HG02798 (cell line): ENCODE measurements around the gene NECTIN2.
"Not testable (repeated sequence)": the region's sequence is repeated elsewhere in the genome, so short reads cannot be mapped to it uniquely, and the experiment has no call there.

Experiments
- ATAC-seq: cut with Tn5 transposase; IDR thresholded peaks from one replicate; pipeline ENCODE4 v1.9.1; 2021; ENCODE audit warnings: mild to moderate bottlenecking; ENCODE audit not compliant: unreplicated experiment, poor library complexity

The NECTIN2 gene

GRCh38 chr19:44816301-44816700, 29.8 kb upstream of the NECTIN2 start:
- no peak for ATAC-seq

- no peak for ATAC-seq
Measured at GRCh38 chr19:44817725-44818465, 28.2 kb upstream of the NECTIN2 start.

- no peak for ATAC-seq
Measured at GRCh38 chr19:44818466-44819031, 27.5 kb upstream of the NECTIN2 start.

GRCh38 chr19:44819246-44819832, 26.8 kb upstream of the NECTIN2 start:
- no peak for ATAC-seq

- ATAC-seq, result no peak
Measured at GRCh38 chr19:44820648-44821609, 25.2 kb upstream of the NECTIN2 start.

DNA sequence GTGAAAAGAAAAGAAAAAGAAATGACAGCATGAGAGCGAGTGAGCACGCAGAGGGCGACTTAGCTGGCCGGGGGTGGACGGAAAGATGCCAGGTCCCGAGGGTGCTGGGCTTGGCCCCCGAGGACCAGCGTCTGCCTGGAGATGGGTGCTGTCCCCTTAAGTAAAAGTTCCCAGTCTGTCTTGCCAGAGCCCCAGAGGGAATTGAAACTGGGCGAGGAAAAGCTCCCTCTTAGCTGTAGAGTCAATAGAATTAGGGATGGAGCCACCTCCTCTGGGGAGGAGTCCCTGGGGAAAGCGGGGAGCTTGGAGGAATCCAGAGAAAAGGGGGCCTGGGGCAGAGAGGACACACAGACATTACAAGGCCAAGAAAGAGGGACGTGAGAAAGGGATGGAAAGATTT, 23.9 kb upstream of the NECTIN2 start:
- ATAC-seq, result no peak

- ATAC-seq, result no peak
Measured at GRCh38 chr19:44822670-44823372, 23.3 kb upstream of the NECTIN2 start.

DNA sequence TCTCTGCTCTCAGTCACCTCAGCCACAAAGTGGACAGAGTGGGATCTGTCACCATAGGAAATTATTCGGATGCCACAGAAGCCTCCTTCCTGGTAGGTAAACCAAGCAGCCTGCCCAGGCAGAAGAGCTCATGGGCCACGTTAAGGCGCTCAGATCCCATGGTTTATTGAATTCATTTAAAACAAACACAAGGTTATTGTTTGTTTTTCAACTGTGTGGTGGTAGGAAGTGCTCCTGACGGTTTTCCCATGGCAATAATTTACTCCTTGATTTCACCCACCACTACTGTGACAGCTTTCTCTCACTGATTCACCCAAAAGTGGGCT, 22.8 kb upstream of the NECTIN2 start:
- ATAC-seq, result no peak

GRCh38 chr19:44824761-44825160, 21.3 kb upstream of the NECTIN2 start:
- ATAC-seq, result no peak

GRCh38 chr19:44832875-44833274, 13.2 kb upstream of the NECTIN2 start:
- not testable (repeated sequence) for ATAC-seq

GRCh38 chr19:44834399-44834798, 11.7 kb upstream of the NECTIN2 start:
- ATAC-seq, result not testable (repeated sequence)

DNA sequence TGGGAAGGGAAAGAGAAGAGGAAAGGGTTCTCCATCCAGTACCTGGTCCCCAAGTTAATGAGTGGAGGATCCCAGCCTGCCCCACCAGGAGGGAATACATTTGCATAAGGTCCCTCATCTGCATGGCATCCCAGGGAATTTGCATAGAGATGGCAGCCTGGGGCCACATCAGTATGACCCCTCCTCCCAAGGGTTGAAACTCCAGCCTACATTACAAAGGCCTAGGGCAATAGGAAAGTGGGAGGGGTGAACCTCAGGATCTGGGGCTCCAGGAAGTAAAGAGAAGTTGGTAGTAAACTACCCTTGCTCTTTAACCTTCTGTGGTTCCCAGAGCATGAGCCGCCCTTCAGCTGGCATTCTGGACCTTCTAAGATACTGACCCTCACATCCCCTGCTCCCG, 6.8 kb upstream of the NECTIN2 start:
- no peak for ATAC-seq

DNA sequence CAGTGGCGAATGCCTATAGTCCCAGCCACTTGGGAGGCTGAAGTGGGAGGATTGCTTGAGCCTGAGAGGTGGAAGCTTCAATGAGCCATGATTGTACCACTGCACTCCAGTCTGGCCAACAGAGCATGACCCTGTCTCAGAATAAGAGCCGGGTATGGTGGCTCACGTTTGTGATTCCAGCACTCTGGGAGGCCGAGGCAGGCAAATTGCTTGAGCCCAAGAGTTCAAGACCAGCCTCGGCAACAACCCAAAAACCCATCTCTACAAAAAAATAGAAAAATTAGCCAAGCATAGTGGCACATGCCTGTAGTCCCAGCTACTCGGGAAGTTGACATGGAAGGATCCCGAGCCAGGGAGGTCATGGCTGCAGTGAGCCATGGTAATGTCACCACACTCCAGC, 5.3 kb upstream of the NECTIN2 start:
- no peak for ATAC-seq

DNA sequence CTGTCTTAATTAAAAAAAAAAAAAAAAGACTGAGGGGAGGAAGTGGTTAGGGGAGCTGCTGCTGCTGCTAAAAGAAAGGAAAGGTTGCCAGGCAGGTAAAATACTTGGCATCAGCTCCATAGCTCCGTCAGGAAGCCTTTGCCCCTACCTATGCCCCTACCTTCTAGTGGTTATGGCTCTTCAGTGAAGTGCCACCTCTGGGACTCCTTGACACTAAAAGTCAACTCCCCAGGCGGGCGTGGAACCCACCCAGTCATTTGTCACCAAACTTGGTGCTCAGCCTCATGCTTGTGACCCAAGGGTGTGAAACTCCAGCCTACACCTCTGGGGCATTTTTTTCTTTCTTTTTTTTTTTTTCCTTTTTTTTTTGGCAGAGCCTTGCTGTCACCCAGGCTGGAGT, 4.9 kb upstream of the NECTIN2 start:
- no peak for ATAC-seq

DNA sequence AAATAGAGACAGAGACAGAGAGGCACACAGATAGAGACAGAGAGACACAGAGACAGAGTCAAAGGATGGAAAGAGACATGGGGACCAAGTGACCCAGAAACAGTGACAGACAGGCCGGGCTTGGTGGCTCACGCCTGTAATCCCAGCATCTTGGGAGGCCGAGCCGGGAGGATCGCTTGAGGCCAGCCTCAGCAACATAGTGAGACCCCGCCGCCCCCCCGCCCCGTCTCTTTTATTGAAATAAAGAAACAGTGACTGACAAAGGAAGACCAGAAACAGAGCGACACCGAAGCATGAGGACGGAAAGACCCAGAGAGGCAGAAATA, 848 bp upstream of the NECTIN2 start:
- ATAC-seq, result no peak

GRCh38 chr19:44846455-44847143, 502 bp downstream of the NECTIN2 start:
- no peak for ATAC-seq

DNA sequence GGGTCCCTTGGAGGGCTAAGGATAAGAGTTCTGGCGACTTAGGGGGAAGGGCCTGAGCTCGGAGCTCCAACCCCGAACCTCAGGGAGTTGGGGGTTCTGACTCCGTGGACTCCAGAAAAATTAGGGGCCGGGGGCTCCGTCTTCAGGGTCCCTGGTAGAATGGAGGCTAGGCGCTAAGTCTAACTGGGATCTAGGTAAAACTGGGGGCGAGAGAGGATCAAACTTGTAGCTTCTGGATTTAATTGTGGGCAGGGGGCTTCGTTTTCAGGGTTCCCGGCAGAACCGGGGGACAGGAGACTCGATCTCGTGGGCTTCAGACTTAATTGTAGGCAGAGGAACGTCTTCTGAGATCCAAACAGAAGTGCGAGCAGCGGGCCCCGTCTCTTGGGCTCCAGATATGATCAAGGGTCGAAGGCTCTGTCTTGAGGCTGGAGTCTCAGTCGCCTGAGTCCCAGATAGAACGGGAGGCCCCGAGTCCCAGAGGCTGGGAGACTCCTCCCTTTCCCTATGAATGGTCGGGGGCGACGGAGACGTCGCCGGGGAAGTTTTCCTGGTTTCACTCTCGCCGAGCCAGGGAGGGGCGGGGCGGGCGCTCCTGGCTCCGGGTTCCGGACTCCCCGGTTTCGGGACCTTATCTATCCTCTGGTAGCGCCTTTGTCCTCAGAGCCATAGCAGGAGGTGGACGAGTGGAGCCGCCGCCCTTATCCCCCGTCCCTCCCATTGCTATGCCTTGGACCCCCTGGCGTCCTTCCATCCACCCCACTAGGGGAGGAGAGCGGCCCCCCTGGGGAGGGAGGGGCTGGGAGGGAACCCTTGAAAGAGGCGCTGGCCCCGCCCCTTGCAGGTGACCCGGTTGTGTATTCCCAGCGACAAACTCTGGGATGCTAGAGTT, 1.3 kb downstream of the NECTIN2 start:
- no peak for ATAC-seq

GRCh38 chr19:44848036-44848811, 2.1 kb downstream of the NECTIN2 start:
- no peak for ATAC-seq
